ENCODE data around the gene NDUFS4. TPM values are rescaled to one million over a fixed set of nuclear protein-coding genes. Genes with fewer than 3 reads are reported as not detected.
"Not testable (repeated sequence)": the region's sequence is repeated elsewhere in the genome, so short reads cannot be mapped to it uniquely, and the experiment has no call there.

NDUFS4 gene
- total RNA-seq, 4 donors from 2014 or later = 30.4 to 99.7 (median 80.8) TPM

- DNase-seq = no peak
- no peaks in the 10 kb centered on the region for H3K4me1 ChIP-seq
- H3K36me3 ChIP-seq = peaks cover 0 to 22% (median 0%) of the 10 kb centered on the region in 4 donors
- in situ Hi-C loops (cut with MboI; ENCODE audit: low pct_ligation_motif_present in 1 of 4, low pct_unique_long_range_greater_than_20kb in 1 of 4, low sequenced_read_pairs in 3 of 4) = no loop called here
- intact Hi-C loops (cut with DNase I; ENCODE audit: low total_unique reads) = no loop called here
- H3K27me3 ChIP-seq = no peaks in the 10 kb centered on the region
- WGBS, 2 donors (ENCODE audit: low coverage in 1 of 2) = 71 to 97% methylated on average over 2 of the region's 2 CpGs
- no peak overlapping the region for H3K4me3 ChIP-seq
- no peak for TF ChIP-seq POLR2A (IDR thresholded peaks at IDR 0.05)
- no peak for TF ChIP-seq POLR2AphosphoS5 (IDR thresholded peaks at IDR 0.05)
- TF ChIP-seq CTCF (IDR thresholded peaks at IDR 0.05) = no peak
- no peak for TF ChIP-seq EP300 (IDR thresholded peaks at IDR 0.05; ENCODE audit: low read depth)
- H3K27ac ChIP-seq = no peak overlapping the region
- no peaks in the 10 kb centered on the region for H3K9me3 ChIP-seq
These were observed 88.9 kb downstream of the NDUFS4 start for GRCh38 chr5:53649352-53649751.

GRCh38 chr5:53660573-53660972 is 100.1 kb downstream of the NDUFS4 start:
- H3K4me1 ChIP-seq; intact Hi-C loops (cut with DNase I; ENCODE audit: low total_unique reads); in situ Hi-C loops (cut with MboI; ENCODE audit: low pct_ligation_motif_present in 1 of 4, low pct_unique_long_range_greater_than_20kb in 1 of 4, low sequenced_read_pairs in 3 of 4); H3K9me3 ChIP-seq; H3K27ac ChIP-seq; DNase-seq; H3K4me3 ChIP-seq; H3K27me3 ChIP-seq: not testable (repeated sequence)
- 93% methylated on average over 2 of the region's 4 CpGs; no CpG with 5 or more reads in 1 of the 2 donors for WGBS, 2 donors (ENCODE audit: low coverage in 1 of 2)
- H3K36me3 ChIP-seq = peaks cover 0 to 17% (median 0%) of the 10 kb centered on the region in 4 donors

- H3K4me3 ChIP-seq; H3K27ac ChIP-seq; in situ Hi-C loops (cut with MboI; ENCODE audit: low pct_ligation_motif_present in 1 of 4, low pct_unique_long_range_greater_than_20kb in 1 of 4, low sequenced_read_pairs in 3 of 4): not testable (repeated sequence)
These were observed 104.9 kb downstream of the NDUFS4 start for GRCh38 chr5:53665313-53665712.

GRCh38 chr5:53667621-53668020 is 107.2 kb downstream of the NDUFS4 start:
- TF ChIP-seq CTCF (IDR thresholded peaks at IDR 0.05) (no peak), POLR2A (IDR thresholded peaks at IDR 0.05) (no peak), POLR2AphosphoS5 (IDR thresholded peaks at IDR 0.05) (no peak), EP300 (IDR thresholded peaks at IDR 0.05; ENCODE audit: low read depth) (no peak)
- H3K4me3 ChIP-seq = no peak overlapping the region
- intact Hi-C loops (cut with DNase I; ENCODE audit: low total_unique reads) (no loop called here), in situ Hi-C loops (cut with MboI; ENCODE audit: low pct_ligation_motif_present in 1 of 4, low pct_unique_long_range_greater_than_20kb in 1 of 4, low sequenced_read_pairs in 3 of 4) (no loop called here)
- no peak for DNase-seq
- no peaks in the 10 kb centered on the region for H3K27me3 ChIP-seq
- H3K36me3 ChIP-seq = peaks cover 0 to 10% (median 0%) of the 10 kb centered on the region in 4 donors
- H3K4me1 ChIP-seq = no peaks in the 10 kb centered on the region
- peaks cover 0 to 5% of the 10 kb centered on the region in 2 donors for H3K9me3 ChIP-seq
- 94 to 100% methylated on average over 2 of the region's 2 CpGs for WGBS, 2 donors (ENCODE audit: low coverage in 1 of 2)
- H3K27ac ChIP-seq = no peak overlapping the region

More at GRCh38 chr5:53665313-53665712, 104.9 kb downstream of the NDUFS4 start:
- DNase-seq; intact Hi-C loops (cut with DNase I; ENCODE audit: low total_unique reads); H3K36me3 ChIP-seq; H3K27me3 ChIP-seq; H3K9me3 ChIP-seq; H3K4me1 ChIP-seq: not testable (repeated sequence)
- 92% methylated on average over 11 of the region's 11 CpGs; no CpG with 5 or more reads in 1 of the 2 donors for WGBS, 2 donors (ENCODE audit: low coverage in 1 of 2)

- intact Hi-C loops (cut with DNase I; ENCODE audit: low total_unique reads) = no loop called here
- TF ChIP-seq POLR2AphosphoS5 (IDR thresholded peaks at IDR 0.05) (no peak), POLR2A (IDR thresholded peaks at IDR 0.05) (no peak), EP300 (IDR thresholded peaks at IDR 0.05; ENCODE audit: low read depth) (no peak), CTCF (IDR thresholded peaks at IDR 0.05) (no peak)
These were observed 111.0 kb downstream of the NDUFS4 start for GRCh38 chr5:53671447-53671846.

More at GRCh38 chr5:53671447-53671846, 111.0 kb downstream of the NDUFS4 start:
- Histone ChIP-seq H3K9me3 (no peaks in the 10 kb centered on the region), H3K27ac (no peak overlapping the region), H3K36me3 (no peaks in the 10 kb centered on the region), H3K27me3 (no peaks in the 10 kb centered on the region), H3K4me1 (no peaks in the 10 kb centered on the region), H3K4me3 (no peak overlapping the region)
- WGBS, 2 donors (ENCODE audit: low coverage in 1 of 2) = 89 to 91% methylated on average over 3 of the region's 3 CpGs
- DNase-seq = no peak
- in situ Hi-C loops (cut with MboI; ENCODE audit: low pct_ligation_motif_present in 1 of 4, low pct_unique_long_range_greater_than_20kb in 1 of 4, low sequenced_read_pairs in 3 of 4) = no loop called here
